Endometrium (tissue), 2 donors: ENCODE measurements around the gene R3HDM4.
"Not testable (repeated sequence)": the region's sequence is repeated elsewhere in the genome, so short reads cannot be mapped to it uniquely, and the experiment has no call there.

ENCODE experiments used
- FAIRE-seq: peaks from 2 replicates; lab custom pipeline; 2012; peaks lifted over from hg19 to GRCh38; lab: Jason Lieb, UNC
- donor health status: control.
- donor health status: control.

R3HDM4 gene

DNA sequence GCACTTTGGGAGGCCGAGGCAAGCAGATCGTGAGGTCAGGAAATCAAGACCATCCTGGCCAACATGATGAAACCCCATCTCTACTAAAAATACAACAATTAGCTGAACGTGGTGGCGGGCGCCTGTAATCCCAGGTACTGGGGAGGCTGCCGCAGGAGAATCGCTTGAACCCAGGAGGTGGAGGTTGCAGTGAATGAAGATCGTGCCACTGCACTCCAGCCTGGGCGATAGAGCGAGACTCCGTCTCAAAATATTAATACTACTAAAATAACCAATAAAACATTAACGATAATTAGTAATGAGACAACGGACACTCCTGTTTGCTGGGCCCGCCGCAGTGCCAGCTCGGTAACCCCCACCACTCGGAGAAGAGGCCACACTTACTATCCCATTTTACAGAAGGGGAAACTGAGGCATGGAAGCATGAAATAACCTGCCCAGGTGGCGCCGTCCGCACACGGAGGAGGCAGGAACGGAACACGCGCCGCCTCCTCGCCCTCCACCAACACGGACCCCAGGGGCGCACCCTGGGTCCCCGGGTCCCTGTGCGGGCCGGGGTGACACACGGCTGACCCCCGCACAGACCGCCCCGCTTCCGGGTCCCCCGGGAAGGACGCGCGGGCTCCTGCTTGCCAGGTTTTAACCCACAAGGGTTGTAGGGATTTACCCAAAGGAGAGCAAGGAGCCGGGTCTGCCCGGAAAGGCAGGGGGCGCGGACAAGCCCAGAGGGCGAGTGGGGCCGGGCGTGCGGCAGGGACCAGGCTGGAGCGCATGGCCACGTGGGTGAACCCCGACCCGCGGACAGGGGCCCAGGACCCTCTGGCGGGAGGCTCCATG, 1.6 kb downstream of the R3HDM4 start:
- no peak for FAIRE-seq

DNA sequence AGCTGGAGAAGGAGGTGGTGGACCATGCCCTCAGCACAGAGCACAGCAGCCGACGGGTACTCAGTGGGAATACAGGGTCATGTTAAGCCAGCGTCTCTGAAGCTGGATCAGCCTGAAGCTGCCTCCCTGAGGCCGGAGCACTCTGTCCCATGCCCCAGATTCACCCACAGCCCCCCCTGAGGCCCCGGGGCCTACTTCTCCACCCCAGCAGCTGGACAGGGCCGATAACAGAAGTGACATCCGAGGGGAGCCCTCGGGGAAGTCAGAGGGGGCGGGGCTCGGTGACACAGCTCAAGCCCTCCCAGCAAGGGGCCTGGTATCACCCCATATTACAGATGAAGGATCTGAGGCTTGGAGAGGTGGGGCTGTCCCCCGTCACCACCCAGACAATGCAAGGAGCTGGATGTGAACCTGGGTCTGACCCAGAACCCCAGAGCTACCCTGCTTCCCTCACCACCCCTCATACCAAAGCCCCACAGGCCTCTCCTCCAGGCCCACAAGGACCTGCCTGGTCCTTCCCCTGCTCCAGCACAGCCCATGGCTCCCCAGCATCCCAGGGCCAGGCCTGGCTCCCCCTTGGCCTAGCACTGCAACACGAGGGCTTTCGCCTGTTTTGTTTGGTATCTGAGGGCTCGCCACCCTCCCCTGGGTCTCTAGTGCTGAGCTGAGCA, 5.7 kb downstream of the R3HDM4 start:
- FAIRE-seq = no peak

GRCh38 chr19:906480-906879, 6.5 kb downstream of the R3HDM4 start:
- no peak for FAIRE-seq

DNA sequence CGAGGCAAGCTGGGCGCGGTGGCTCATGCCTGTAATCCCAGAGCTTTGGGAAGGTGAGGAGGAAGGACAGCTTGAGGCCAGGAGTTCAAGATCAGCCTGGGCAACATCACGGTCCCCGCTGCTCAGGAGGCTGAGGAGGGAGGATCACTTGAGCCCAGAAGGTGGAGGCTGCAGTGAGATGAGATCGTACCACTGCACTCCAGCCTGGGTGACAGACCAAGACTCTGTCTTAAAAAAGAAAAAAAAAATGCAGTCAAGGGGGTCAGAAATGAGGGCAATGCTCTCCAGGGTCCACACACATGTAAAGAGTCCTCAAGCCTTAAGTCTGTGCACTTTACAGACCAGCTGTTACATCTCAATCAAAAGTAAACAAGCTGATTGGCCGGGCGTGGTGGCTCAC, 8.5 kb downstream of the R3HDM4 start:
- FAIRE-seq = no peak

- FAIRE-seq = no peak
Observed at GRCh38 chr19:903266-903797, 9.7 kb downstream of the R3HDM4 start.

- FAIRE-seq = no peak
Observed at GRCh38 chr19:902446-903226, 10.4 kb downstream of the R3HDM4 start.

GRCh38 chr19:902093-902370, 11.0 kb downstream of the R3HDM4 start:
- FAIRE-seq = no peak

- no peak for FAIRE-seq
Observed at GRCh38 chr19:901216-902092, 11.6 kb downstream of the R3HDM4 start.

GRCh38 chr19:900302-901111, 12.5 kb downstream of the R3HDM4 start:
- no peak for FAIRE-seq

DNA sequence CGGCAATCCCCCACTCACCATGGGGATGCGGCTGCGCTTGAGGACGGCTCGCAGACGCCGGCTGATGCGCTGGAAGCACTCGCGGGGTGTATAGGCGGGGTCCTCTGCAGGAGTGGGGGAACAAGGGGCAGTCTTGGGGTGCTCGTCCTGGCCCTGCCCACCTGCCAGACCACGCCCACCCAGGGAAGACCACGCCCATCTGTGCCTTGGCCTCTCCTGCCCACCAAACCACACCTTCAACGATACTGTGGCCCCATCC, 13.0 kb downstream of the R3HDM4 start:
- FAIRE-seq = no peak

GRCh38 chr19:899336-900042, 13.5 kb downstream of the R3HDM4 start:
- FAIRE-seq = no peak

DNA sequence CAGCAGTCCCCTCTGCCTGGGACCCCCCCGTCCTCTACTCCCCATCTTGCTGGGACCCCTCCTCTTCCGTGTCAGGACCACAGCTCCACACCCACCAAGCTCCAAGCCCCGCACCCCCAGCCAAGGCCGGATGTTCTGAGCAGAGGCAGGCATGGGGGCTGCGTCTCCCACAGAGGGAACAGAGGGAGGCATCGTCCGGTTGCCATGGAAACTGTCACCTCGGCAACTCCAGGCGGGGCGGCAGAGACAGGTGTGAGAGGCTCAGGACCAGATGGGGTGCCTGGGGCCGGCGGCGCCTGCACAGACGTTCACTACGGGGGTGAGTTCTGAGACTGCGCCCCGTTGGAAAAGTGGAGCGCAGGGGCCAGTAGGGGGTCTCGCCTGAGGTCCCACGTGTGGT, 14.4 kb downstream of the R3HDM4 start:
- no peak for FAIRE-seq

DNA sequence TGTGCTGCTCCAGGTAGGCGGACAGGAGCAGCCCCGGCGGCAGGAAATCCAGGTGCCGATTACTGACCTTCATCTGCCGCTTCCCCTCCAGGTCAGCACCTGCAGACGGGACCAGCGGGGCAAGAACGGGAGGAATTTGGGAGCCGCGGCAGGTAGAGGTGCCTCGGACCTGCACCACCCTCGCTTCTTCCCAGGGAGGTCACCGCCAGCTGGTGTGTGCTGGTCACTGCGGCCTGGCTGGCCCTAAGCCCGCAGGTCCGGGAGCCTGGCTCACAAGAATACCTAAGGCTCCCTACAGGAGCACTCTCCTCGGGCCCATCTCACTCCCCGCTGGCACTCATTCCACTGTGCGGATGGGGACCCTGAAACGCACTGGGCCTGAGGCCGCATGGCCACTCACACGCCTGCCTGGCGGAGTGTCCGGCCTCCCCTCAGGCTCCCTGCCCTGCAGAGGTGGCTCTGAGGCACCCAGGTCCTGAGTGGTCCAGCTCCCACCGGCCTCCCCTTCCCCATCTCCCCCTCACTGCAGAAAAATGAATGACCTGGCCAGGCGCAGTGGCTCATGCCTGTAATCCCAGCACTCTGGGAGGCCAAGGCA, 15.5 kb downstream of the R3HDM4 start:
- no peak for FAIRE-seq

DNA sequence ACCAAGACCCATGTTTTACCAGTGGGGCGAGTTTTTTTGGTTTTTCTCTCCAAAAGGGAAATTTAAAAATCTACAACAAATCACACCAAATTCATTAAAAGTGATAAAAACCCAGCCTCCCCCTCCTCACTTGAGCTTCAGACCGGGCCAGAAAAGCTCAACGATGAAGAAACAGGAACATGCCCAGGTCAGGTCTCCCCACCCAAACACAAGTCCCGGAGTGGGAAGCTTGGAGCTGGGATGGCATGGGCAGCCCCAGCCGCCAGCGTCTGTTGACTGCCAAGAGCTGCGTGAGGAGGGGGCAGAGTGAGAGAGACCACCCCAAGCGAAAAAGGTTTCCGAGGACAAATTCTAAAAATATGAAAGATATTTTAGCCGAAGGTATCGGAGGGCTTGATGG, 16.0 kb downstream of the R3HDM4 start:
- FAIRE-seq = no peak

GRCh38 chr19:896434-896833, 16.6 kb downstream of the R3HDM4 start:
- FAIRE-seq = no peak

GRCh38 chr19:892894-893689, 19.9 kb downstream of the R3HDM4 start, which contains the start of the genes MED16 and RNU6-9:
MED16 (minus strand) TSS chr19:893187; CDS start chr19:891131, 2,056 bp downstream.
RNU6-9 (plus strand) TSS chr19:893484.
- FAIRE-seq = peak; percentile 37

GRCh38 chr19:892243-892893, 20.7 kb downstream of the R3HDM4 start:
- FAIRE-seq = no peak

GRCh38 chr19:891421-892200, 21.4 kb downstream of the R3HDM4 start:
- not testable (repeated sequence) for FAIRE-seq
